Measurements from ENCODE around the gene LRRC2. TPM values are rescaled to one million over a fixed set of nuclear protein-coding genes. Genes with fewer than 3 reads are reported as not detected.
A peak's percentile ranks its signal among the peaks of the same experiment; 100 is the strongest.
"Not testable (repeated sequence)": the region's sequence is repeated elsewhere in the genome, so short reads cannot be mapped to it uniquely, and the experiment has no call there.

The LRRC2 gene
- total RNA-seq, 1 donor from 2014 or later = 7.0 TPM

GRCh38 chr3:46535746-46536145, 30.4 kb downstream of the LRRC2 start:
- DNase-seq (ENCODE audit: low read depth) = no peak

DNA sequence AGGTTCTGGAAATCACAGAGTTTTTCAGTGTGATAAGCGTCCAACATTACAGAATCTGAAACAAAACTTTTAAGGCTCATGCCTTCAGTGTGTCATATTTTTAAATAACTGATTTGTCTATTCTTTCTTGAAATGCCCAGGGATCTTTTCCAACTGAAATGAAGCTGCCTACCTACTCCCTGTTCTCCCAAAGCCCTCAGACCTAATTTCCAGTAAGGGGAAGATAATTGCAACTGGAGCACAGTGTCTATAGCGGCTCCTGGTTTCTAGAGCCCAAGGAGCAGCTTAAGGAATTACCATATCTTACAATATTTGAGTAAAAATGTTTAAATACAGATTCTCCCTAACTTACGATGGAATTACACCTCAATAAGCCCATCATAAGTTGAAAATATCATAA, 33.0 kb downstream of the LRRC2 start:
- DNase-seq (ENCODE audit: low read depth) = no peak

- no peak for DNase-seq (ENCODE audit: low read depth)
Observed at GRCh38 chr3:46527239-46527638, 38.9 kb downstream of the LRRC2 start.

DNA sequence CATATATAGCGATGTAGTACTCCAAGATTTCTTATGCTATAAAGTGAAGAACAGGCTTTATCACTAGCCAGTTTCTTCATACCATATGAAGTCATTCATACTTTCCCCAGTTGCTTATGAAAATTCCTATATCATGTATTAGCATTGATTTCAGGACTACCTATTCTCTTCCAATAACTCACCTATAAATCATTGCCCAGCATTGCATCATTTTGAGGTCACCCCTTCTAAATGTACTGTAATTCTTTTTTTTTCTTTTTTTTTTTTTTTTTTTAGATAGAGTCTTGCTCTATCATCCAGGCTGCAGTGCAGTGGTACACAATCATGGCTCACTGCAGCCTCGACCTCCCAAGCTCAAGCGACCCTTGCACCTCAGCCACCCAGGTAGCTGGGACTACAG, 41.3 kb downstream of the LRRC2 start:
- DNase-seq (ENCODE audit: low read depth) = no peak

- DNase-seq (ENCODE audit: low read depth) = no peak
Observed at GRCh38 chr3:46524008-46524407, 42.1 kb downstream of the LRRC2 start.

GRCh38 chr3:46523556-46523955, 42.5 kb downstream of the LRRC2 start:
- DNase-seq (ENCODE audit: low read depth) = no peak

- not testable (repeated sequence) for DNase-seq (ENCODE audit: low read depth)
Observed at GRCh38 chr3:46522201-46522600, 43.9 kb downstream of the LRRC2 start.

DNA sequence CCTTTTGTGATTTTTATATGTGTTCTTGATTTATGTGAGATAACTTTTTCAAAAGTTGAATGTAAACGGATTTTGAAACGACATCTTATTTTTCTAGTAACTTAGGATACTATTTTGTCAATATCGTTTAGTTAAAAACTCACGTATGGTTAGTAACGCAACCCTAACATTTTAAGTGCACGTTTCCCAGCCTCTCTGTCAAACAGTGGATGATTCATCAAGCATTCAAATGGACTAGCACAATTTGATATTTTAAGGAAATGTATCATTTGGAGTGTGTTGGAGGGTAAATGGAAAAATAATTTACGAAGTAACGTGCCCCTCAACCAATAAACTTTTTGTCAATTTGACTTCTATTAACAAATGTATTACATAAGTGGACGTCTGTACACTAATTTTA, 45.0 kb downstream of the LRRC2 start:
- no peak for DNase-seq (ENCODE audit: low read depth)

DNA sequence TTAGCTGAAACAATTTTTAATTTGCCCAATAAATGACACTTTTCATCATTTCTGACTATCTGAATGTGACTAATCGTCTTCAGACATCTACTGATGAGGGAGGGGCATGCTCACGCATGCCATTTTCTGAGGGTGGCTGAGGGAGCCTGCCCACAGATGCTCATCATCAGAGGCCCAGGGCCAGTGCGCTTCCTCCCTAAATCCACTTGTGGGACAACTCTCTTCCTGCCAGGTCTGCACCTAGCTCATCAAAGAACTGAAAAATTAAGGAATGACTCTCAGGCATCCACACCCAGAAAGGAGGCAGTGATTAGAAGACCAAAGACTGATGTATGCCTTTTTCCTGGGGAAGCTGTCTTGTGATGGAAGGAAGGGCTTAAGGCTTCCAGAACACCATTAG, 45.6 kb downstream of the LRRC2 start:
- DNase-seq (ENCODE audit: low read depth) = no peak

DNA sequence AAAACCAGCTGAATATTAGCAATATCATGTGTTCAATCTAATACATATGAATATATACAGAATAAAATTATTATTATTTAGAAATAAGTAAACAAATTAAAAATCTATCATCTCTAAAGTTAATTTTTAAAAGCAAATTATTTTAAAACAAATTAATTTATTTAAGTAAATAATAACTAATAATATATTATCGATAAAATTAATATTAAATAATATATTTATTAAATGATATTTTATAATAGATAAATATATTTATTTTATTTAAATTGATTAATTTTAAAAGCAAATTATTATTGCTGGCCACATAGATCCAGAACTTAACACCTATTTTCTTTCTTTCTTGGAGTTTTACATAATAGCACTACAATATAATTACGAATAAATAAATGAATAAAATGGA, 46.1 kb downstream of the LRRC2 start:
- DNase-seq (ENCODE audit: low read depth) = no peak

DNA sequence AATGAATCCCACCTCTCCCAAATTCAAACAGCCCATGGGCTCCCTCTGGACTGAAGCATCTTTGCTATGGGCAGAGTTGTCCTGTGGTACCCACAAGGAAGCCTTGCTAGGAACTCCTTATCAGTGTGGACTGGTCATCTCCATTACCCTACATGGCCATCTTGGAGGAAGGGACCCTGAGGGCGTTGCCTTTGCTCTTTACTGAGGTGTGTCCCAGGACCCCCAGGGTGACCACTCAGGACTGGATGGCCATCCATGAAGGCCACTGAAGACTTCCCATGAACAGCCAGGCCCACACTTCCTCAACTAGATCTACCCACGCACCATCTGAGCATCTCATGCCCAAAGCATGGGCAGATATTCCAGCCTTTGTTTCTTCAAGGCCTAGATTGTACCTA, 48.3 kb downstream of the LRRC2 start:
- DNase-seq (ENCODE audit: low read depth) = no peak

GRCh38 chr3:46517016-46517783, 48.9 kb downstream of the LRRC2 start:
- peak; percentile 86 for DNase-seq (ENCODE audit: low read depth)

- DNase-seq (ENCODE audit: low read depth) = peak; percentile 30
Observed at GRCh38 chr3:46516521-46516920, 49.6 kb downstream of the LRRC2 start.

- no peak for DNase-seq (ENCODE audit: low read depth)
Observed at GRCh38 chr3:46512191-46512749, 53.8 kb downstream of the LRRC2 start.

GRCh38 chr3:46509661-46510187, 56.4 kb downstream of the LRRC2 start:
- DNase-seq (ENCODE audit: low read depth) = no peak

DNA sequence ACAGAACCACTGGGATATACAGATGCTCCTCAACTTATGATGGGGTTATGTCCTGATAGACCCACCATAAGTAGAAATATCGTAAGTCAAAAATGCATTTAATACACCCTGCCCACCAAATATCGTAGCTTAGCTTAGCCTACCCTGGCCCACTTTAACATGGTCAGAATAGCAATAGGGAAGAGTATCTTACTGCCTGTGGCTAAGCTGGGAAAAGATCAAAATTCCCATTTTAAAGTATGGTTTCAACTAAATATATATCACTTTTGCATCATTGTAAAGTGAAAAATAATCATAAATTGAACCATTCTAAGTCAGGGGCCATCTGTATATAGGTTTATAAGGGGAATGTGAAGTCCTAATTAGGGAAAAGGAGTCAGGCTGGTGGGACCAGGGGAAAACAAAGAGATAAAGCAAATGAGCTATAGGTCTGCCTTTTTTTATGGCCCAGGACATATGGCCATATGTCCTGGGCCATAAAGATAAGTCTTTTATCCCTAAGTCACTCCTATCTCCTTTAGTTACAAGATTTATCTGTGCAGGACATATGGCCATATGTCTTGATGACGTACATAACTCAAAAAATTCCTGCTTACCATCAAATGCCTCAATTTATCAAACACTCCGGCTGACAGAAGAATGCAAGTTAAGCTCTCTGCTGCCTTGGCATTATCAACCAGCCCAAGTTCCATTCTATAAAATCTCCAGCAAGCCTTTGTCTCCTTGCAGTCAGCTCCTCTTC, 57.1 kb downstream of the LRRC2 start:
- DNase-seq (ENCODE audit: low read depth) = no peak

DNA sequence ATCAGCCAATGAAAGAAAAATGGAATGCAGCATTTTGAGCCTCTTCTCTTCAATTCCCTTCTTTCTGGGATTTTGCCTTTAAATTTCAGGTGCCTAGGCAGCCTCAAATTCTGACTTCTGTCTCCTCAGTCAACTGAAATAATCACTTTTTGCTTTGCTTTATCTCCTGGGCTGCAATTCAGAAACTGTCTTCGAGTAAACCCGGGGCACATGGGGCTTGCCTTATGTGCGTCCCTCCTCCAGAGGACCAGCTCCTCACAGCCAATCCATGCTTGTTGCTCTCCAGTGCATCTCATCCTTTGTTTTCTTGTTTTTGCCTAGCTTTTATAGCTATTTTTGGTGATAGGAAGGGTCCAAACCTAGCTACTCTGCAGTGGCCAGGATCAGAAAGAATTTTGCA, 59.6 kb downstream of the LRRC2 start:
- no peak for DNase-seq (ENCODE audit: low read depth)

DNA sequence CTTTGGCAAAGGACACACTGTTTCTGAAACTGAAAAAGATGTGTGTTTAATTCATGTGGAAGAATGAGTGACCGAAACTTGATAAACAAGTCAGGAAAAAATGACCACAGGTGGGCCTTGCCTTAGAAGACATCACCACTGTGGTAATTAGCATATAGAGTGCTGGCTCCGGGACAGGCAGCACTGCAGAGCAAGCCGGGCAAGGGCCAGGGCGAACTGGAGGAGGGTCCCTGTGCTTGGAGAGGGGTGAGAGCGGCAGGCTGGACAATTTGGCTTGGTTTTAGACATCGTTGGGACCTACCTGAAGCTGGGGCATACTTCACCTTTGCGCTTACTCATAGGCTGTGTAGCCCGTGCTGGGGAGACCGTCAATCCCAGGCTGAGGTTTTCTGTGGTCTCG, 60.1 kb downstream of the LRRC2 start:
- DNase-seq (ENCODE audit: low read depth) = no peak

- DNase-seq (ENCODE audit: low read depth) = peak; percentile 71
Observed at GRCh38 chr3:46504789-46505188, 61.3 kb downstream of the LRRC2 start.

DNA sequence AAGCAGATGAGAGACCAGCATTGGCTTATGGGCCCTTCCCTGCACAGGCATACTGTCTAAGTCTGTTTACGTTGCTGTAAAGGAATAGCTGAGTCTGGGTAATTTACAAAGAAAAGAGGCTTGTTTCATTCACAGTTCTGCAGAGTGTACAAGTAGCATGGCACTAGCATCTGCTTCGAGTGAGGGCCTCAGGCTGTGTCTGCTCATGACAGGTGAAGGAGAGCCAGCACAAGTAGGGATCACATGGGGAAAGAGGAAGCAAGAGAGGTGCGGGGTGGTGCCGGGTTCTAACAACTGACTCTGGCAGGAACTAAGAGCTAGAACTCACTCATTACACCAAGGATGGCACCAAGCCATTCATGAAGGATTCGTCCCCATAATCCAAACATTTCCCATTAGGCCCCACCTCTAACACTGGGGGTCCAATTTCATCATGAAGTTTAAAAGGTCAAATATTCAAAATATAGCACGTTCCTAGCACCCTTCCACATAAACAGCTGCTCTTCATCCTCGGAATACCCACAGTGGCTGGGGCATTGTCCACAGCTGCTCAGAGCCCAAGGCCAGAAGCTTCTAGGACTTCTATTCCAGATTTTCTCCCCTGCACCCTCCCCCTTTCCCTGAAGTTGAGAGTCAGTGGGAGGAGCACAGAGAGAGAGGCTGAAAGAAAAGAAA, 62.8 kb downstream of the LRRC2 start:
- DNase-seq (ENCODE audit: low read depth) = peak; percentile 92

DNA sequence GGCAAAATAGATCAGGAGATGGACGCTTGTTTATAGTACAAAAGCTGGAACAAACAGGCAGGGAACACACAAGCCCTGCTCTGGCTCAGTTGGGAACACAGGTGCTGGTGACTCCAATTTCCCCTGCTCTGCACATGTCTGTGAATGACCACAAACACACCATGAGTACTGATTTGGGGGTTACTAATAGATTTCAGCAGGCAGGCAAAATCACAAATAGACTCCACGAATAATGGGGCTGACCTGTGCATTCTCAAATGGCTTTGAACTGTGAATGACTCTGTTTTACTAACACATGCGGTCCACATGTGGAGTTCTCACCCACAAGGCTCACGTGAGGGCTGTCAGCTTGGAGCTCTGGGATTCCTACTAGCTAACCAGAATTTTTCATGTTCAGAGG, 64.4 kb downstream of the LRRC2 start:
- peak; percentile 56 for DNase-seq (ENCODE audit: low read depth)

Measured in myocyte (in vitro differentiated cells).